NB4 (cell line): ENCODE data around the gene S1PR3.

Experiments
- DNase-seq: peaks from one replicate; pipeline ENCODE4 v3.0.0; 2010; ENCODE audit warnings: low read depth
- H3K4me3 ChIP-seq: one replicate; pipeline ENCODE4 v1.5.1; 2011; ENCODE audit warnings: mild to moderate bottlenecking, low read depth, low read length, moderate library complexity
- CTCF ChIP-seq: IDR thresholded peaks from one replicate; pipeline ENCODE4 v1.5.1; 2012; ENCODE audit warnings: low read depth, low read length
- MAX ChIP-seq: IDR thresholded peaks from 2 replicates; pipeline ENCODE4 v1.6.1; 2011; ENCODE audit warnings: low read depth, low read length
- MYC ChIP-seq: IDR thresholded peaks from 2 replicates; pipeline ENCODE4 v1.6.1; 2011; ENCODE audit warnings: low read depth, low read length
- POLR2A ChIP-seq: IDR thresholded peaks from 2 replicates; pipeline ENCODE4 v1.6.1; 2011; ENCODE audit warnings: mild to moderate bottlenecking; ENCODE audit not compliant: insufficient read length; ENCODE audit errors: extremely low read depth

S1PR3 gene

GRCh38 chr9:88996046-88996920 lies 5.0 kb downstream of the S1PR3 start:
- TF ChIP-seq MAX (no peak), MYC (no peak), CTCF (no peak), POLR2A (no peak)
- H3K4me3 ChIP-seq, result no peak overlapping the region
- no peak for DNase-seq

GRCh38 chr9:88996921-88997235 lies 5.6 kb downstream of the S1PR3 start:
- no peak for DNase-seq
- no peak overlapping the region for H3K4me3 ChIP-seq
- no peak for TF ChIP-seq CTCF
- TF ChIP-seq POLR2A, result no peak
- TF ChIP-seq MAX, result no peak

GRCh38 chr9:88997646-88998045 lies 6.4 kb downstream of the S1PR3 start:
- no peak overlapping the region for H3K4me3 ChIP-seq
- no peak for DNase-seq
- no peak for TF ChIP-seq MYC
- TF ChIP-seq MAX, result no peak
- TF ChIP-seq CTCF, result no peak

GRCh38 chr9:88998503-88998902 lies 7.2 kb downstream of the S1PR3 start:
- TF ChIP-seq MAX (no peak), POLR2A (no peak), CTCF (no peak), MYC (no peak)
- DNase-seq, result no peak
- no peak overlapping the region for H3K4me3 ChIP-seq

GRCh38 chr9:88998911-88999310 lies 7.6 kb downstream of the S1PR3 start:
- no peak overlapping the region for H3K4me3 ChIP-seq
- no peak for DNase-seq
- TF ChIP-seq MAX (no peak), CTCF (no peak), POLR2A (no peak), MYC (no peak)

GRCh38 chr9:89000371-89000781 lies 9.1 kb downstream of the S1PR3 start:
- TF ChIP-seq MYC (no peak), MAX (no peak), CTCF (no peak), POLR2A (no peak)
- no peak overlapping the region for H3K4me3 ChIP-seq
- no peak for DNase-seq
